Measurements from ENCODE around the gene PCDHA6.
"Not testable (repeated sequence)": the region's sequence is repeated elsewhere in the genome, so short reads cannot be mapped to it uniquely, and the experiment has no call there.

Gene PCDHA6, protein sequence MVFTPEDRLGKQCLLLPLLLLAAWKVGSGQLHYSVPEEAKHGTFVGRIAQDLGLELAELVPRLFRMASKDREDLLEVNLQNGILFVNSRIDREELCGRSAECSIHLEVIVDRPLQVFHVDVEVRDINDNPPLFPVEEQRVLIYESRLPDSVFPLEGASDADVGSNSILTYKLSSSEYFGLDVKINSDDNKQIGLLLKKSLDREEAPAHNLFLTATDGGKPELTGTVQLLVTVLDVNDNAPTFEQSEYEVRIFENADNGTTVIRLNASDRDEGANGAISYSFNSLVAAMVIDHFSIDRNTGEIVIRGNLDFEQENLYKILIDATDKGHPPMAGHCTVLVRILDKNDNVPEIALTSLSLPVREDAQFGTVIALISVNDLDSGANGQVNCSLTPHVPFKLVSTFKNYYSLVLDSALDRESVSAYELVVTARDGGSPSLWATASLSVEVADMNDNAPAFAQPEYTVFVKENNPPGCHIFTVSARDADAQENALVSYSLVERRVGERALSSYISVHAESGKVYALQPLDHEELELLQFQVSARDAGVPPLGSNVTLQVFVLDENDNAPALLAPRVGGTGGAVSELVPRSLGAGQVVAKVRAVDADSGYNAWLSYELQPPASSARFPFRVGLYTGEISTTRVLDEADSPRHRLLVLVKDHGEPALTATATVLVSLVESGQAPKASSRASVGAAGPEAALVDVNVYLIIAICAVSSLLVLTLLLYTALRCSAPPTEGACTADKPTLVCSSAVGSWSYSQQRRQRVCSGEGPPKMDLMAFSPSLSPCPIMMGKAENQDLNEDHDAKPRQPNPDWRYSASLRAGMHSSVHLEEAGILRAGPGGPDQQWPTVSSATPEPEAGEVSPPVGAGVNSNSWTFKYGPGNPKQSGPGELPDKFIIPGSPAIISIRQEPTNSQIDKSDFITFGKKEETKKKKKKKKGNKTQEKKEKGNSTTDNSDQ

DNA sequence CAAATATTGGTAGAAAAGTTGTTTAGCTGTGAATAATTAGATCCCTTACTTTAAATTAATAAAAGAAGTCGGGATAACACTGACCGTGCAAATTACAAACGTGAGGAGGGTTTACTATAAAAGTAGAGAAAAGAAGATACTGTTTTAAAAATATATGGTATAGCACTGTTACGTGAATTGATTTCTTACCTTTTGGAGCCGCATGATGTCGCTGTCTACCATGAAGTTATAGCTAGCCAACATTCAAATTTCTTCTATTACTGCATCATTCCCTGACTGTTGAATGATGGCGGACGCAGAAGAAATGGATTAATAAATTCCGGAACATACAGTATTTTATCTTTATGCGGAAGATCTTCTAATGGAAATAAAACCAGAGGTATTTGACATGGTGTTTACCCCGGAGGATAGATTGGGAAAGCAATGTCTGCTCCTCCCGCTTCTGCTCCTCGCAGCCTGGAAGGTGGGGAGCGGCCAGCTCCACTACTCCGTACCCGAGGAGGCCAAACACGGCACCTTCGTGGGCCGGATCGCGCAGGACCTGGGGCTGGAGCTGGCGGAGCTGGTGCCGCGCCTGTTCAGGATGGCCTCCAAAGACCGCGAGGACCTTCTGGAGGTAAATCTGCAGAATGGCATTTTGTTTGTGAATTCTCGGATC is at the start of gene PCDHA6:
TSS of gene PCDHA6 (plus strand) at position 257 of the 658 bp plus-strand sequence. CDS start at position 389, 132 bp downstream.
- DNase-seq: no peak

DNA sequence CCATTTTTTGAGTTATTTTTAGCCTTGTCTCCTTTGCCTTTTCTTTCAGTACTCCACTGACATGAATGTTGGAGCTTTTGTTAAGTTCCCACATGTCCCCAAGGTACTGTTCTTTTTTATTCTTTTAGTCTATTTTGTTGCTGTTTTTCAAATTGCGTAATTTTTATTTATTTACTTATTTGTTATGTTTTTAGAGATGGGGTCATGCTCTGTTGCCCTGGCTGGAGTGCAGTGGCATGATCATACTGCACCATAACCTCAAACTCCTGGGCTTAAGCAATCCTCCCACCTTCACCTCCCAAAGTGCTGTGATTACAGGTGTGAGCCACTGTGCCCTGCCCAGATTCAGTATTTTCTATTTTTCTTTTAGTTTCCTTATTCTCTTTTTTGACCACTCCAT is 47.2 kb upstream of the PCDHA6 start:
- DNase-seq: no peak

DNA sequence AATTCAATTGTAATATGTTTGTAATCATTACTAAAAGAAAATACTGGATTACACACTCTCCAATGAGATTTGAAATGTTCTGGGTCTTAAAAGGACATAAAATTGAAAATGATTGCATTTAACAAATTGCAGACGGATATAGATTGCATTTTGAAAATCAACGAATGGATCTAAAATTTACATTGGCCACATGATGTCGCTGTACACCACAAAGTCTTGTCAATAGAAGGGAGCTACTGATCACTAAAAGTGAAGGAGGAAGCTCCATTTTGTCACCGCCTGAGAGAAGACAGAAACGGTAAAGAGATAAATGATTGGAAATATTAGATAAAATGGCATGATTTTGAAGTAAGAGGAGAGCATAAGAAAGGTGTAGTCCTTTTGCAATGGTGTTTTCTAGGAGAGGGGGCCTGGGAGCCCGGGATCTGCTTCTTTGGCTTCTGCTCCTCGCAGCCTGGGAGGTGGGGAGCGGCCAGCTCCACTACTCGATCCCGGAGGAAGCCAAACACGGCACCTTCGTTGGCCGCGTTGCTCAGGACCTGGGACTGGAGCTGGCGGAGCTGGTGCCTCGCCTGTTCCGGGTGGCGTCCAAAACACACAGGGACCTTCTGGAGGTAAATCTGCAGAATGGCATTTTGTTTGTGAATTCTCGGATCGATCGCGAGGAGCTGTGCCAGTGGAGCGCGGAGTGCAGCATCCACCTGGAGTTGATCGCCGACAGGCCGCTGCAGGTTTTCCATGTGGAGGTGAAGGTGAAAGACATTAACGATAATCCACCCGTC is 41.7 kb upstream of the PCDHA6 start, which contains the start of gene PCDHA1:
TSS of gene PCDHA1 (plus strand) at position 236 of the 782 bp plus-strand sequence.
- no peak for DNase-seq

DNA sequence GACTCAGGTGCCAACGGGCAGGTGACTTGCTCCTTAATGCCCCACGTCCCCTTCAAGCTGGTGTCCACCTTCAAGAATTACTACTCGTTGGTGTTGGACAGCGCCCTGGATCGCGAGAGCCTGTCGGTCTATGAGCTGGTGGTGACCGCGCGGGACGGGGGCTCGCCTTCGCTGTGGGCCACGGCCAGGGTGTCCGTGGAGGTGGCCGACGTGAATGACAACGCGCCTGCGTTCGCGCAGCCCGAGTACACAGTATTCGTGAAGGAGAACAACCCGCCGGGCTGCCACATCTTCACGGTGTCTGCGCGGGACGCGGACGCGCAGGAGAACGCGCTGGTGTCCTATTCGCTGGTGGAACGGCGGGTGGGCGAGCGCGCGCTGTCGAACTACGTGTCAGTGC is 40.3 kb upstream of the PCDHA6 start:
- not testable (repeated sequence) for DNase-seq

DNA sequence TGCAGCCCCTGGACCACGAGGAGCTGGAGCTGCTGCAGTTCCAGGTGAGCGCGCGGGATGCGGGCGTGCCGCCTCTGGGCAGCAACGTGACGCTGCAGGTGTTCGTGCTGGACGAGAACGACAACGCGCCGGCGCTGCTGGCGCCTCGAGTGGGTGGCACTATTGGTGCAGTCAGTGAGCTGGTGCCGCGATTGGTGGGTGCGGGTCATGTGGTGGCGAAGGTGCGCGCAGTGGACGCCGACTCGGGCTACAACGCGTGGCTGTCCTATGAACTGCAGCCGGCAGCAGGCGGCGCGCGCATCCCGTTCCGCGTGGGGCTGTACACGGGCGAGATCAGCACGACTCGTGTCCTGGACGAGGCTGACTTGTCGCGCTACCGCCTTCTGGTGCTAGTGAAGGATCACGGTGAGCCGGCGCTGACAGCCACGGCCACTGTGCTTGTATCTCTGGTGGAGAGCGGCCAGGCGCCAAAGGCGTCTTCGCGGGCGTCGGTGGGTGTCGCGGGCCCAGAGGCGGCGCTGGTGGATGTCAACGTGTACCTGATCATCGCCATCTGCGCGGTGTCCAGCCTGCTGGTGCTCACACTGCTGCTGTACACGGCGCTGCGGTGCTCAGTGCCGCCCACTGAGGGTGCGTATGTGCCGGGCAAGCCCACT is 39.8 kb upstream of the PCDHA6 start:
- DNase-seq: not testable (repeated sequence)

DNA sequence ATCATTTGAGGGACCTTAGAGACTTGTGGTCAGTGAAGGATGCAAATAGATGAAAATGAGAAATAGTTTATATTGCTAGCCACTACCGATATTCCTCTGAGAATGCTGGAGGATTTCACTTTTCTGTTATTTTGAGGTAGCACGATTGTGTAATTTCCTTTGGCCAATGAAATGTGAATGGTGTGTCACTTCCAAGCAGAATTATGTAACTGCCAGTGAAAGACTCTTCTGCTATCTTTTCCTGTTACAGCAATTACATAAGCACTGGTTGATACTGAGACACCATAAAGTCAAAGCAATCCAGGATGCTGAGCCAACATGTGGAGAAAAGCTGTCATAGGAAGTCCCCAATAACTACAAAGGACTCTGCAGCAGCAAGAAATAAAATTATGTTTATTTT is 36.7 kb upstream of the PCDHA6 start:
- no peak for DNase-seq

DNA sequence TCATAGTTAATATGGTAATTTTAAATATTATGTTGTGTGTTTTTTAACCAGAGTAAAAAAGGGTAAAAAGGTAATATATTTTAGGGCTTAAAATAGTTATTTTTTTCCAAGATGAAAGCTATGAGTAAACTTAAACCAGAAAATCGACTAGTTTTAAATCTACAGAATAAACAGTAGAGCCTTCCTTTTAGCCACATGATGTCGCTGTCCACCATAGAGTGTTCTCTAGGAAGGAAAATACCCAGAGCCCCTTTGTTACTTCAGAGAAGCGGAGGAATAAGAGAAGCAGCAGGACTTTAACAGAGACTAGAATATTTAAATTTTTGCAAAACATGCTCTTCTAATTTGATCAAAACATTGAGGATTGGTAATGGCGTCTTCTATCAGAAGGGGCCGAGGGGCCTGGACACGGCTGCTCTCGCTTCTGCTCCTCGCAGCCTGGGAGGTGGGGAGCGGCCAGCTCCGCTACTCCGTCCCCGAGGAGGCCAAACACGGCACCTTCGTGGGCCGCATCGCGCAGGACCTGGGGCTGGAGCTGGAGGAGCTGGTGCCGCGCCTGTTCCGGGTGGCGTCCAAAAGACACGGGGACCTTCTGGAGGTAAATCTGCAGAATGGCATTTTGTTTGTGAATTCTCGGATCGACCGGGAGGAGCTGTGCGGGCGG is 33.0 kb upstream of the PCDHA6 start, which contains the start of gene PCDHA2:
TSS of gene PCDHA2 (plus strand) at position 258 of the 664 bp plus-strand sequence.
- DNase-seq: no peak

DNA sequence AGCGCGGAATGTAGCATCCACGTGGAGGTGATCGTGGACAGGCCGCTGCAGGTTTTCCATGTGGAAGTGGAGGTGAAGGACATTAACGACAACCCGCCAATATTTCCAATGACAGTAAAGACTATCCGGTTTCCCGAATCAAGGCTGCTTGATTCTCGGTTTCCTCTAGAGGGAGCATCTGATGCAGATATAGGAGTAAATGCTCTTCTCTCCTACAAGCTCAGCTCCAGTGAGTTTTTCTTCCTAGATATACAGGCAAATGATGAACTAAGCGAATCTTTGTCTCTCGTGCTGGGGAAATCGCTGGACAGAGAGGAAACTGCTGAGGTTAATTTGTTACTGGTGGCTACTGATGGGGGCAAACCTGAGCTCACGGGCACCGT is 32.5 kb upstream of the PCDHA6 start:
- no peak for DNase-seq

DNA sequence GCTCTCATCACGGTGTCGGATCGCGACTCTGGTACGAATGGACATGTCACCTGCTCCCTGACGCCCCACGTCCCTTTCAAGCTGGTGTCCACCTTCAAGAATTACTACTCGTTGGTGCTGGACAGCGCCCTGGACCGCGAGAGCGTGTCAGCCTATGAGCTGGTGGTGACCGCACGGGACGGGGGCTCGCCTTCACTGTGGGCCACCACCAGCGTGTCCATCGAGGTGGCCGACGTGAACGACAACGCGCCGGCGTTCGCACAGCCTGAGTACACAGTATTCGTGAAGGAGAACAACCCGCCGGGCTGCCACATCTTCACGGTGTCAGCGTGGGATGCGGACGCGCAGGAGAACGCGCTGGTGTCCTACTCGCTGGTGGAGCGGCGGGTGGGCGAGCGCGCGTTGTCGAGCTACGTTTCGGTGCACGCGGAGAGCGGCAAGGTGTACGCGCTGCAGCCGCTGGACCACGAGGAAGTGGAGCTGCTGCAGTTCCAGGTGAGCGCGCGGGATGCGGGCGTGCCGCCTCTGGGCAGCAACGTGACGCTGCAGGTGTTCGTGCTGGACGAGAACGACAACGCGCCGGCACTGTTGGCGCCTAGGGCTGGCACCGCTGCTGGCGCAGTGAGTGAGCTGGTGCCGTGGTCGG is 31.6 kb upstream of the PCDHA6 start:
- not testable (repeated sequence) for DNase-seq

DNA sequence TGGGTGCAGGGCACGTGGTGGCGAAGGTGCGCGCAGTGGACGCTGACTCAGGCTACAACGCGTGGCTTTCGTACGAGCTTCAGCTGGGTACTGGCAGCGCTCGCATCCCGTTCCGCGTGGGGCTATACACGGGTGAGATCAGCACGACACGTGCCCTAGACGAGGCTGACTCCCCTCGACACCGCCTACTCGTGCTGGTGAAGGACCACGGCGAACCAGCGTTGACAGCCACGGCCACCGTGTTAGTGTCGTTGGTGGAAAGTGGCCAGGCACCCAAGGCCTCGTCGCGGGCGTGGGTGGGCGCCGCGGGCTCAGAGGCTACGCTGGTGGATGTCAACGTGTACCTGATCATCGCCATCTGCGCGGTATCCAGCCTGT is 31.1 kb upstream of the PCDHA6 start:
- DNase-seq: no peak

DNA sequence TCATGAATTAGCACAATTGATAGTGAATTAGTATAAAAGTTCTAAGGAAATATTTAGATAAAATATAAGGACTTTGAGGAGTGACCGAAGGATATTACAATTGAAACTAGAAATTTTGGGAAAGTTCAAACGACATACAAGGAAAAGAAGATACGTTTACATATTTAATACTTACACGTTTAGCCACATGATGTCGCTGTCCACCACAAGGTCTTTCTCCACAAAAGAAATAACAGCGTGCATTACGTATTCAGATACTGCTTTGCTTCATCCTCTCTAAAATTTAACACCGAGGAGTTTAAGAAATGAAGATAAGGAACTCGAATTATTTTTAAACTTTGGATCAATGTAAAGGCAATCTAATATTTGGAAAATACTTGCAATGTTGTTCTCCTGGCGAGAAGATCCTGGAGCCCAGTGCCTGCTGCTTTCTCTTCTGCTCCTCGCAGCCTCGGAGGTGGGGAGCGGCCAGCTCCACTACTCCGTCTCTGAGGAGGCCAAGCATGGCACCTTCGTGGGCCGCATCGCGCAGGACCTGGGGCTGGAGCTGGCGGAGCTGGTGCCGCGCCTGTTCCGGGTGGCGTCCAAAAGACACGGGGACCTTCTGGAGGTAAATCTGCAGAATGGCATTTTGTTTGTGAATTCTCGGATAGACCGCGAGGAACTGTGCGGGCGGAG is 26.8 kb upstream of the PCDHA6 start, which contains the start of gene PCDHA3:
TSS of gene PCDHA3 (plus strand) at position 242 of the 678 bp plus-strand sequence.
- DNase-seq: no peak

DNA sequence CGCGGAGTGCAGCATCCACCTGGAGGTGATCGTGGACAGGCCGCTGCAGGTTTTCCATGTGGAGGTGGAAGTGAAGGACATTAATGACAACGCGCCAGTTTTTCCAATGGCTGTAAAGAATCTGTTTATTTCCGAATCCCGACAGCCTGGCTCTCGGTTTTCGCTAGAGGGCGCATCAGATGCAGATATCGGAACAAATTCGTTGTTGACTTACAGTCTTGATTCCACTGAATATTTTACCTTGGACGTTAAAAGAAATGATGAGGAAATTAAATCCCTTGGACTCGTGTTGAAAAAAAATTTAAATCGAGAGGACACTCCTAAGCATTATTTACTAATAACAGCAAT is 26.3 kb upstream of the PCDHA6 start:
- no peak for DNase-seq

DNA sequence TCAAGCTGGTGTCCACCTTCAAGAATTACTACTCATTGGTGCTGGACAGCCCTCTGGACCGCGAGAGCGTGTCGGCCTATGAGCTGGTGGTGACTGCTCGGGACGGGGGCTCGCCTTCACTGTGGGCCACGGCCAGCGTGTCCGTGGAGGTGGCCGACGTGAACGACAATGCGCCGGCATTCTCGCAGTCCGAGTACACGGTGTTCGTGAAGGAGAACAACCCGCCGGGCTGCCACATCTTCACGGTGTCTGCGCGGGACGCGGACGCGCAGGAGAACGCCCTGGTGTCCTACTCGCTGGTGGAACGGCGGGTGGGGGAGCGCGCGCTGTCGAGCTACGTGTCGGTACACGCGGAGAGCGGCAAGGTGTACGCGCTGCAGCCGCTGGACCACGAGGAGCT is 25.4 kb upstream of the PCDHA6 start:
- not testable (repeated sequence) for DNase-seq

DNA sequence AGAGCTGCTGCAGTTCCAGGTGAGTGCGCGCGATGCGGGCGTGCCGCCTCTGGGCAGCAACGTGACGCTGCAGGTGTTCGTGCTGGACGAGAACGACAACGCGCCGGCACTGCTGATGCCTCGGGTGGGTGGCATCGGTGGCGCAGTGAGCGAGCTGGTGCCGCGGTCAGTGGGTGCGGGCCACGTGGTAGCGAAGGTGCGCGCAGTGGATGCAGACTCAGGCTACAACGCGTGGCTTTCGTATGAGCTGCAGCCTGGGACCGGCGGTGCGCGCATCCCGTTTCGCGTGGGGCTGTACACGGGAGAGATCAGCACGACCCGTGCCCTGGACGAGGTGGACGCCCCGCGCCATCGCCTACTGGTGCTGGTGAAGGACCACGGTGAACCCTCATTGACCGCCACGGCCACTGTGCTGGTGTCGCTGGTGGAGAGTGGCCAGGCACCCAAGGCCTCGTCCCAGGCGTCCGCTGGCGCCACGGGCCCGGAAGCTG is 24.9 kb upstream of the PCDHA6 start:
- DNase-seq: no peak

DNA sequence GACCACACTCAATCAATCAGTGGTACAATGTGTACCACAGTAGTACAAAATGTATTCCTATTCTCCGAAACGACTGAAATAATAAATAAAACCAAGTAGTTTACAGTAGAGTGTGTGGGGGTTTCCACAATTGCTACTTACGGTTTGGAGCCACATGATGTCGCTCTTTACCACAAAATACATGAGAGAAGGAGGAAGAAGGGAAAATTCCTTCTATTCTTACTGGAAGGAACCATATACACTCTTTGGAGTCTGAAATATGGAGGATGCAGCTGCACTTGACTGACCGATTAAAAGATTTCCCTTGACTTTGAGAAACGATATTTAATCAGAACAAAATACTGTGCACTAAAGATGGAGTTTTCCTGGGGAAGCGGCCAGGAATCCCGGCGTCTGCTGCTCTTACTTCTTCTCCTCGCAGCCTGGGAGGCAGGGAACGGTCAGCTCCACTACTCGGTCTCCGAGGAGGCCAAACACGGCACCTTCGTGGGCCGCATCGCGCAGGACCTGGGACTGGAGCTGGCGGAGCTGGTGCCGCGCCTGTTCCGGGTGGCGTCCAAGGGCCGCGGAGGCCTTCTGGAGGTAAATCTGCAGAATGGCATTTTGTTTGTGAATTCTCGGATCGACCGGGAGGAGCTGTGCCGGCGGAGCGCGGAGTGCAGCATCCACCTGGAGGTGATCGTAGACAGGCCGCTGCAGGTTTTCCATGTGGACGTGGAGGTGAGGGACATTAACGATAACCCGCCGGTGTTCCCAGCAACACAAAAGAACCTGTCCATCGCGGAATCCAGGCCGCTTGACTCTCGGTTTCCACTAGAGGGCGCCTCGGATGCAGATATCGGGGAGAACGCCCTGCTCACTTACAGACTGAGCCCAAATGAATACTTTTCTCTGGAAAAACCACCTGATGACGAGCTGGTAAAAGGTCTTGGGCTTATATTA is 20.7 kb upstream of the PCDHA6 start, which contains the start of gene PCDHA4:
TSS of gene PCDHA4 (plus strand) at position 235 of the 942 bp plus-strand sequence.
- DNase-seq: no peak

DNA sequence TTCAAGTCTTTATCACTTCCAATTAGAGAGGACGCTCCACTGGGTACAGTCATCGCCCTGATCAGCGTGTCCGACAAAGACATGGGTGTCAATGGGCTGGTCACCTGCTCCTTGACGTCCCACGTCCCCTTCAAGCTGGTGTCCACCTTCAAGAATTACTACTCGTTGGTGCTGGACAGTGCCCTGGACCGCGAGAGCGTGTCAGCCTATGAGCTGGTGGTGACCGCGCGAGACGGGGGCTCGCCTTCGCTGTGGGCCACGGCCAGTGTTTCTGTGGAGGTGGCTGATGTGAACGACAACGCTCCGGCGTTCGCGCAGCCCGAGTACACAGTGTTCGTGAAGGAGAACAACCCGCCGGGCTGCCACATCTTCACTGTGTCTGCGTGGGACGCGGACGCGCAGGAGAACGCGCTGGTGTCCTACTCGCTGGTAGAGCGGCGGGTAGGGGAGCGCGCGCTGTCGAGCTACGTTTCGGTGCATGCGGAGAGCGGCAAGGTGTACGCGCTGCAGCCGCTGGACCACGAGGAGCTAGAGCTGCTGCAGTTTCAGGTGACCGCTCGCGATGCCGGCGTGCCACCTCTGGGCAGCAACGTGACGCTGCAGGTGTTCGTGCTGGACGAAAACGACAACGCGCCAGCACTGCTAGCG is 19.4 kb upstream of the PCDHA6 start:
- DNase-seq: not testable (repeated sequence)

DNA sequence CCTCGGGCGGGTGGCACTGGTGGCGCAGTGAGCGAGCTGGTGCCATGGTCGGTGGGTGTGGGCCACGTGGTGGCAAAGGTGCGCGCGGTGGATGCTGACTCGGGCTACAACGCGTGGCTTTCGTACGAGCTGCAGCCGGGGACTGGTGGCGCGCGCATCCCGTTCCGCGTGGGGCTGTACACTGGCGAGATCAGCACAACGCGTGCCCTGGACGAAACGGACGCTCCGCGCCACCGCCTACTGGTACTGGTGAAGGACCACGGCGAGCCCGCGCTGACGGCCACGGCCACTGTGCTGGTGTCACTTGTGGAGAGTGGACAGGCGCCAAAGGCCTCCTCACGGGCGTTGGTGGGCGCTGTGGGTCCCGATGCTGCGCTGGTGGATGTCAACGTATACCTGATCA is 18.9 kb upstream of the PCDHA6 start:
- DNase-seq: no peak
